Upper lobe of right lung (tissue), 1 donor: ENCODE data around the gene ABR. TPM values are rescaled to one million over a fixed set of nuclear protein-coding genes. Genes with fewer than 3 reads are reported as not detected.
A peak's percentile ranks its signal among the peaks of the same experiment; 100 is the strongest.

ENCODE experiments used
- ATAC-seq: fragments of 200-7000 bp; cut with Tn5 transposase; one replicate; pipeline ENCODE4 v1.9.1; 2020; ENCODE audit warnings: mild to moderate bottlenecking, moderate library complexity
- DNase-seq: peaks from one replicate; pipeline ENCODE4 v3.0.0-alpha.2; 2020
- H3K27ac ChIP-seq: fragments of 200-600 bp; one replicate; pipeline ENCODE4 v1.8.0; 2022
- H3K27me3 ChIP-seq: fragments of 200-600 bp; one replicate; pipeline ENCODE4 v1.8.0; 2022; ENCODE audit warnings: mild to moderate bottlenecking
- H3K36me3 ChIP-seq: fragments of 200-600 bp; one replicate; pipeline ENCODE4 v1.8.0; 2022
- H3K4me1 ChIP-seq: fragments of 200-600 bp; one replicate; pipeline ENCODE4 v1.8.0; 2022
- H3K4me3 ChIP-seq: fragments of 200-600 bp; one replicate; pipeline ENCODE4 v1.8.0; 2022; ENCODE audit warnings: mild to moderate bottlenecking
- H3K9me3 ChIP-seq: fragments of 200-600 bp; one replicate; pipeline ENCODE4 v1.8.0; 2022
- intact Hi-C: fragments of 100-400 bp; cut with DNase I; formaldehyde crosslinking; loops from one replicate; pipeline ENCODE4 v1.11.0; 2022
- total RNA-seq: library from RNA; stranded (reverse); fragmentation: NEBNext Ultra II Directional; extraction: Animal tissue kit (Norgen Biotek cat#: 25700); gene quantifications from one replicate; pipeline ENCODE4 v1.2.1, GENCODE V29; 2021
- TF ChIP-seq, protein P1 (sequence below): fragments of 200-600 bp; IDR thresholded peaks from one replicate; pipeline ENCODE4 v1.8.0; 2022; ENCODE audit warnings: antibody characterized with exemption
- donor health status: DM: no; HTN: yes; CAD: no; lungs with severe emphysema.

Gene ABR
- total RNA-seq, 1 donor from 2014 or later, result 185 TPM

DNA sequence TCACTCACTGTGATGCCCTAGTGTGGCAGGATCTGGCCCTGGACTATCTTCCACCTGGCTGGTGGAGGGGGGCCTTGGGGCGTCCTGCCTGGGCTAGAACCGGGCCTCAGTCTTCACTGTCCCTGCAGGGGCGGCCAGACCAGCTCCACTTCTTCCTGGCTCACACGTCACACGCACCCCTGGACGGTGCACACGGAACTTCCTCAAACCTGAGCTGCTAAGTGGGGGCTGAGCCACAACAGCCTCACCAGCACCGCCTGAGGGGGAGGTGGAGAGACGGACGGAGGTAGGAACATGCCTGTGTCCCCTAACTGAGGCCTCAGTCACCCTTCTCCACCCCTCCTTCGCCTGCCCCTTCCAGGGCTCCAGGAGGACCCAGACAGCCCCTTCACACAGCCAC lies 146.3 kb downstream of the ABR start:
- peaks cover 7% of the 10 kb centered on the region for H3K36me3 ChIP-seq
- intact Hi-C loops, result no loop called here
- no peaks in the 10 kb centered on the region for H3K27me3 ChIP-seq
- no peak overlapping the region for H3K27ac ChIP-seq
- peaks cover 12% of the 10 kb centered on the region for H3K4me1 ChIP-seq
- ATAC-seq (peak; percentile 17), DNase-seq (no peak)
- TF ChIP-seq, protein P1, sequence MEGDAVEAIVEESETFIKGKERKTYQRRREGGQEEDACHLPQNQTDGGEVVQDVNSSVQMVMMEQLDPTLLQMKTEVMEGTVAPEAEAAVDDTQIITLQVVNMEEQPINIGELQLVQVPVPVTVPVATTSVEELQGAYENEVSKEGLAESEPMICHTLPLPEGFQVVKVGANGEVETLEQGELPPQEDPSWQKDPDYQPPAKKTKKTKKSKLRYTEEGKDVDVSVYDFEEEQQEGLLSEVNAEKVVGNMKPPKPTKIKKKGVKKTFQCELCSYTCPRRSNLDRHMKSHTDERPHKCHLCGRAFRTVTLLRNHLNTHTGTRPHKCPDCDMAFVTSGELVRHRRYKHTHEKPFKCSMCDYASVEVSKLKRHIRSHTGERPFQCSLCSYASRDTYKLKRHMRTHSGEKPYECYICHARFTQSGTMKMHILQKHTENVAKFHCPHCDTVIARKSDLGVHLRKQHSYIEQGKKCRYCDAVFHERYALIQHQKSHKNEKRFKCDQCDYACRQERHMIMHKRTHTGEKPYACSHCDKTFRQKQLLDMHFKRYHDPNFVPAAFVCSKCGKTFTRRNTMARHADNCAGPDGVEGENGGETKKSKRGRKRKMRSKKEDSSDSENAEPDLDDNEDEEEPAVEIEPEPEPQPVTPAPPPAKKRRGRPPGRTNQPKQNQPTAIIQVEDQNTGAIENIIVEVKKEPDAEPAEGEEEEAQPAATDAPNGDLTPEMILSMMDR, result no peak
- no peak overlapping the region for H3K4me3 ChIP-seq
- H3K9me3 ChIP-seq, result no peaks in the 10 kb centered on the region

DNA sequence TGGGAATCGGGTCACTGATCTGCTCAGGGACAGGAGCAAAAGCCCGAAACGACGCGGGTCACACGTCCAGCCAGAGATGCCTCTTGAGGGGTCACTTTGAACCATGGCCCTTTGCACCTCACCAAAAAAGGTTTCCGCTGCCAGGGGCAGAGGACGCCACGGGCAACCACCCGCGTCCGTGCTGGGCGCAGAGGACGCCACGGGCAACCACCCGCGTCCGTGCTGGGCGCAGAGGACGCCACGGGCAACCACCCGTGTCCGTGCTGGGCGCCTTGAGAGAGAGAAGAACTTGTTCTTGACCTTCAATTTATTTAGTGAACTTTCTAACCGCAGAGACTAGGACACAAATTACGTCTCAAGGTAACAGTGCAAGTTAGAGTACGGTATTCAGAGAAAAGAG lies 147.4 kb downstream of the ABR start:
- H3K4me1 ChIP-seq, result peaks cover 12% of the 10 kb centered on the region
- no peak overlapping the region for H3K4me3 ChIP-seq
- H3K36me3 ChIP-seq, result peaks cover 7% of the 10 kb centered on the region
- ATAC-seq, result no peak
- DNase-seq, result no peak
- intact Hi-C loops, result no loop called here
- TF ChIP-seq, protein P1, result no peak
- no peaks in the 10 kb centered on the region for H3K9me3 ChIP-seq
- H3K27me3 ChIP-seq, result no peaks in the 10 kb centered on the region
- H3K27ac ChIP-seq, result no peak overlapping the region

DNA sequence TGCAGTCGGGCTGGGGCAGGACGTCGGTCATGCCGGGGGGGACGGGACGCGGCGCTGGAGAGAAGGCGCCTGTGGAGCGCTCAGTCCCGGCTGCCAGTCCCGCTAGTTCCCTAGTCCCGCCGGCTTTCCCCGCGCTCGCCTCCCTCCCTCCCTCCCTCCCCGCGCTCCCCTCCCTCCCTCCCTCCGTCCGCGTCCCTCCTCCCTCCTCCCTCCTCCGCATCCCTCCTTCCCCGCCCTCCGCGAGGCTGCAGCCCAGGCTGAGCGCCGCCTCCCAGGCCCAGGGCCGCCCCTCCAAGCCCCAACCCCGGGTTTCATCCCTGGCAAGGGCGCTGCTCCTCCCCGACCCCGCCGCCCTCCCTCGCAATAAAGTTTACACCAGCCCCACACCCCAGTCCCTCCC lies 148.1 kb downstream of the ABR start:
- TF ChIP-seq, protein P1, result no peak
- Histone ChIP-seq H3K9me3 (no peaks in the 10 kb centered on the region), H3K4me1 (peaks cover 12% of the 10 kb centered on the region), H3K36me3 (peaks cover 7% of the 10 kb centered on the region), H3K27ac (no peak overlapping the region), H3K27me3 (no peaks in the 10 kb centered on the region), H3K4me3 (peak overlapping the region; percentile 28)
- no peak for DNase-seq
- intact Hi-C loops, result no loop called here
- peak; percentile 37 for ATAC-seq

DNA sequence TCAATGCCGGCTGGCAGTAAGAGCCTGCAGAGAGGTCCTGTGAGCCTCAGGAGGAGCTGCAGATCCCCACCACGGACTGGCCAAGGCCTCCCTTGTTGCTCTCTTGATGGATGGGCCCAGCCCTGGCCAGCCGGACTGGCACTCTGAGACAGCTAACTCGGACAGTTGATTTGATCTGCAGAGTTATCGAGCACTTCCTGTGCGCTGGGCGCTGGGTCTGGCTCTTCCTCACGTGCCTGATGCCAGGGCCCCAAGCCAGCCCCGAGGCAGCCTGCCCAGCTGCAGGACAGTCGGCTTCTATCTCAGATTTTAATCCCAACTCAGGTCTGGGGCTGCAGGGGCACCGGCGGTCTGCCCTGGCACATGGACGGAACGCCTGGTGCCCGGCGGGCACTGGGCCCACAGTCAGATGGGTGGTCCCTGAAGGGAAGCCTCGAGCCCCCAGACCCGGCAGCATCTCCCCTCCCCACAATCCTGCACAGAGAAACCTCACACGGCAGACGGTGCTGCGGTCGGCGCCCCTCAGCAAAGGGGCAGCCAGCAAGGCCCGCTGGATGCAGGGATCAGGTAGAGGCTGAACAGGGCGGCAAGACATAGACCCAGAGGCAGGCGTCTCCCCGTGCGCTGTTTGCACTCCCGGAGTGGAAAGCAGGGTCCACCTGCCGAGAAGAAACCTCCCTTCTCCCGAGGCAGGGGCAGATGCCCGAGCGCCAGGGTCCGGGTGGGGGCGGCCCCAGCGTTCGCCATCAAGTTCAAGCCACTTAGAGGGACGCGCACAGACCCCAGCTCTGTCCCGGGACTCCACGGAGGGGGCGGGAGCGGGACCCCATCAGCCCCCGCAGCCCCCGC lies 148.9 kb downstream of the ABR start:
- ATAC-seq, result no peak
- no peaks in the 10 kb centered on the region for H3K9me3 ChIP-seq
- TF ChIP-seq, protein P1, result no peak
- peaks cover 12% of the 10 kb centered on the region for H3K4me1 ChIP-seq
- no peak for DNase-seq
- H3K27ac ChIP-seq, result peak overlapping the region; percentile 58
- peak overlapping the region; percentile 28 for H3K4me3 ChIP-seq
- H3K27me3 ChIP-seq, result no peaks in the 10 kb centered on the region
- intact Hi-C loops, result no loop called here
- peaks cover 11% of the 10 kb centered on the region for H3K36me3 ChIP-seq

DNA sequence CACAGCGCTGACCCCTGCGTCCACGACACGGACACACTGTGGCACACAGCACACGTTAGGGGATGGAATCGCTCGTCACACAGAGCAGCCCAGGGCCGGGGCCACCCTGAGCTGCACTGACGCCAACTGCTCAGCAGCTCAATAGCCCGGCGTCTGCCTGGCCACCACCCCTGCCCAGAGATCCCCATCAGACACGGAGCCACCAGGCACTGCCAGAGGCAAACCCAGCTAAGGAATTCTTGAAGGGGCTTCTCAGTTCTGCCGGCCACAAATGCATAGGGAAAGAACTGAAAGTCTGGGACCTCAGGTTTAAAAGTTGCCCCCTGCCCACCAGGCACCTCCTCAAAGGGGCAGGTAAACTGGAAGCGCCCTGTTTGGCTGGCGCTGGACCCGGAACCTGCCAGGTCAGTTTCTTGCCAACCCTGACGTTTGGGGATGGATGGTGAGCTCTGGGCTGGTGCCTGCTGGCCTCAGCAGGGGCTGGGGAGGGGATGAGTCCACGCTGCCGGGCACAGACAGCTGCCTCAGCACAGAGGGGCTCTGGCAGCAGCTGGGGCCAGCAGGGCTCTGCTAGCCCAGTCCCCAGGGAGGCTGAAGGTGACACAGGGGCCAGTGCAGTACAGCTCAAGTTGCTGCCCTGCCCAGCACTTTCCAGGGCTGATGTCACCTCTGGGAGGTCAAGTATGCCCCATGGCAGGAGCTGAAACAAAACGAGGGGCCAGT lies 149.7 kb downstream of the ABR start:
- H3K9me3 ChIP-seq, result no peaks in the 10 kb centered on the region
- H3K36me3 ChIP-seq, result peaks cover 17% of the 10 kb centered on the region
- no peak for ATAC-seq
- TF ChIP-seq, protein P1, result no peak
- DNase-seq, result no peak
- no peaks in the 10 kb centered on the region for H3K27me3 ChIP-seq
- peaks cover 12% of the 10 kb centered on the region for H3K4me1 ChIP-seq
- peak overlapping the region; percentile 58 for H3K27ac ChIP-seq
- peak overlapping the region; percentile 28 for H3K4me3 ChIP-seq
- intact Hi-C loops, result no loop called here
